ENCODE data around the gene C14orf39.

Gene C14orf39

GRCh38 chr14:60396718-60397343 is 89.0 kb downstream of the C14orf39 start:
- Histone ChIP-seq H3F3A (ENCODE audit: insufficient read depth) (no peaks in the 10 kb centered on the region), H3K4me2 (ENCODE audit: low read depth, low read length, poor library complexity, severe bottlenecking) (no peak overlapping the region), H3K9me3 (ENCODE audit: insufficient read depth, low read length) (no peaks in the 10 kb centered on the region), H3K9ac (ENCODE audit: low read length) (no peak overlapping the region), H3K27ac (ENCODE audit: low read depth, low read length) (no peak overlapping the region), H3K36me3 (ENCODE audit: low read length) (no peaks in the 10 kb centered on the region), H3K27me3 (ENCODE audit: low read length) (no peaks in the 10 kb centered on the region), H3K79me2 (ENCODE audit: insufficient read depth, low read length) (no peaks in the 10 kb centered on the region), H3K9me2 (replicated peaks; ENCODE audit: insufficient read depth, low read length) (no peaks in the 10 kb centered on the region), H2AFZ (ENCODE audit: low read depth, low read length, severe bottlenecking) (no peak overlapping the region), H3K4me3 (ENCODE audit: insufficient read depth, low read length, poor library complexity, severe bottlenecking) (no peak overlapping the region), H4K20me1 (ENCODE audit: low read depth, low read length) (no peaks in the 10 kb centered on the region)
- no peak for TF ChIP-seq EZH2phosphoT487 (conservative IDR thresholded peaks at IDR 0.05; ENCODE audit: low read length)
- TF ChIP-seq, protein P1, sequence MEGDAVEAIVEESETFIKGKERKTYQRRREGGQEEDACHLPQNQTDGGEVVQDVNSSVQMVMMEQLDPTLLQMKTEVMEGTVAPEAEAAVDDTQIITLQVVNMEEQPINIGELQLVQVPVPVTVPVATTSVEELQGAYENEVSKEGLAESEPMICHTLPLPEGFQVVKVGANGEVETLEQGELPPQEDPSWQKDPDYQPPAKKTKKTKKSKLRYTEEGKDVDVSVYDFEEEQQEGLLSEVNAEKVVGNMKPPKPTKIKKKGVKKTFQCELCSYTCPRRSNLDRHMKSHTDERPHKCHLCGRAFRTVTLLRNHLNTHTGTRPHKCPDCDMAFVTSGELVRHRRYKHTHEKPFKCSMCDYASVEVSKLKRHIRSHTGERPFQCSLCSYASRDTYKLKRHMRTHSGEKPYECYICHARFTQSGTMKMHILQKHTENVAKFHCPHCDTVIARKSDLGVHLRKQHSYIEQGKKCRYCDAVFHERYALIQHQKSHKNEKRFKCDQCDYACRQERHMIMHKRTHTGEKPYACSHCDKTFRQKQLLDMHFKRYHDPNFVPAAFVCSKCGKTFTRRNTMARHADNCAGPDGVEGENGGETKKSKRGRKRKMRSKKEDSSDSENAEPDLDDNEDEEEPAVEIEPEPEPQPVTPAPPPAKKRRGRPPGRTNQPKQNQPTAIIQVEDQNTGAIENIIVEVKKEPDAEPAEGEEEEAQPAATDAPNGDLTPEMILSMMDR (IDR thresholded peaks at IDR 0.05; ENCODE audit: insufficient read depth, low read length, poor library complexity, severe bottlenecking), result no peak

Data from SU-DHL-6 (cell line).